ENCODE measurements around the gene MAP1A.
"Not testable (repeated sequence)": the region's sequence is repeated elsewhere in the genome, so short reads cannot be mapped to it uniquely, and the experiment has no call there.

MAP1A gene

GRCh38 chr15:43574607-43575006 is 57.2 kb downstream of the MAP1A start:
- not testable (repeated sequence) for H3K27me3 ChIP-seq (ENCODE audit: insufficient read depth, low read depth); H3K4me3 ChIP-seq (IDR thresholded peaks at IDR 0.05; ENCODE audit: insufficient read depth, low read depth, low read length); H3K9ac ChIP-seq; H3K27ac ChIP-seq; H3K36me3 ChIP-seq (ENCODE audit: insufficient read depth); H3K79me2 ChIP-seq (ENCODE audit: insufficient read depth, low read depth); H3K4me1 ChIP-seq (ENCODE audit: low read depth, poor library complexity, severe bottlenecking); H3K4me2 ChIP-seq; H2AFZ ChIP-seq (ENCODE audit: low read depth); H4K20me1 ChIP-seq (ENCODE audit: insufficient read depth)

Data from KMS-11 (cell line).